ENCODE results near the gene ITM2C.

Gene ITM2C

DNA sequence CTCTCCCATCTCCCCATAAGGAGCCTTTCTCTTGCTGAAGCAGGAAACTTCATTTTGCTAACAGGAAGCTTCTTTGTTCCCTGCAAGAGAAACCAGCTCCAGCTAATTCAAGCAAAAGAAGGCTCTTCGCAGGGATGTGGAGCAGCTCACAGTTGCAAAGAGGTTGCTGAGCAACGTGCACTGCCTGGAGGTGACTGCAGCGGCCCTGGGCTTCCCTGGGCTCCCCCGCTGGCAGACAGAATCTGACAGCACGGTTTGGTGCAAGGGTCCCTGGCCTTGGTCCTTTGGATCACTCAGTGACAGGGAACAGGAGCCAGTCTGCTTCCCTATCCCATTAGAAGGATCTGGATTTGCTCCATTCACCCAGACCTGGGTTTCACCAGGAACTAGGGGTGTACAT lies 34.5 kb downstream of the ITM2C start:
- H3F3A ChIP-seq (ENCODE audit: insufficient read depth, low read length), result no peaks in the 10 kb centered on the region
- H3K79me2 ChIP-seq (ENCODE audit: insufficient read depth, low read length), result no peaks in the 10 kb centered on the region
- no peak overlapping the region for H3K27ac ChIP-seq (ENCODE audit: low read depth, low read length, poor library complexity, severe bottlenecking)
- peaks cover 13% of the 10 kb centered on the region for H3K4me1 ChIP-seq (ENCODE audit: insufficient read depth, low read length, severe bottlenecking)
- no peak for TF ChIP-seq EZH2 (IDR thresholded peaks at IDR 0.05; ENCODE audit: borderline replicate concordance, low read length)
- TF ChIP-seq, protein P1, sequence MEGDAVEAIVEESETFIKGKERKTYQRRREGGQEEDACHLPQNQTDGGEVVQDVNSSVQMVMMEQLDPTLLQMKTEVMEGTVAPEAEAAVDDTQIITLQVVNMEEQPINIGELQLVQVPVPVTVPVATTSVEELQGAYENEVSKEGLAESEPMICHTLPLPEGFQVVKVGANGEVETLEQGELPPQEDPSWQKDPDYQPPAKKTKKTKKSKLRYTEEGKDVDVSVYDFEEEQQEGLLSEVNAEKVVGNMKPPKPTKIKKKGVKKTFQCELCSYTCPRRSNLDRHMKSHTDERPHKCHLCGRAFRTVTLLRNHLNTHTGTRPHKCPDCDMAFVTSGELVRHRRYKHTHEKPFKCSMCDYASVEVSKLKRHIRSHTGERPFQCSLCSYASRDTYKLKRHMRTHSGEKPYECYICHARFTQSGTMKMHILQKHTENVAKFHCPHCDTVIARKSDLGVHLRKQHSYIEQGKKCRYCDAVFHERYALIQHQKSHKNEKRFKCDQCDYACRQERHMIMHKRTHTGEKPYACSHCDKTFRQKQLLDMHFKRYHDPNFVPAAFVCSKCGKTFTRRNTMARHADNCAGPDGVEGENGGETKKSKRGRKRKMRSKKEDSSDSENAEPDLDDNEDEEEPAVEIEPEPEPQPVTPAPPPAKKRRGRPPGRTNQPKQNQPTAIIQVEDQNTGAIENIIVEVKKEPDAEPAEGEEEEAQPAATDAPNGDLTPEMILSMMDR (IDR thresholded peaks at IDR 0.05; ENCODE audit: low read length), result no peak
- no peak overlapping the region for H3K9ac ChIP-seq (ENCODE audit: low read length)
- no peak overlapping the region for H2AFZ ChIP-seq (ENCODE audit: low read length)
- no peak overlapping the region for H3K4me2 ChIP-seq (ENCODE audit: low read length)
- no peak overlapping the region for H3K4me3 ChIP-seq (ENCODE audit: low read depth, low read length, poor library complexity, severe bottlenecking)
- H3K36me3 ChIP-seq (ENCODE audit: insufficient read depth, low read length), result no peaks in the 10 kb centered on the region
- H3K27me3 ChIP-seq (ENCODE audit: insufficient read depth, low read length), result peaks cover 10% of the 10 kb centered on the region; the same call in 1 of the 2 replicates
- H3K9me3 ChIP-seq (ENCODE audit: low read length), result no peaks in the 10 kb centered on the region
- no peaks in the 10 kb centered on the region for H4K20me1 ChIP-seq (ENCODE audit: insufficient read depth, low read length)
- no peaks in the 10 kb centered on the region for H3K9me2 ChIP-seq (ENCODE audit: low read depth, low read length)

DNA sequence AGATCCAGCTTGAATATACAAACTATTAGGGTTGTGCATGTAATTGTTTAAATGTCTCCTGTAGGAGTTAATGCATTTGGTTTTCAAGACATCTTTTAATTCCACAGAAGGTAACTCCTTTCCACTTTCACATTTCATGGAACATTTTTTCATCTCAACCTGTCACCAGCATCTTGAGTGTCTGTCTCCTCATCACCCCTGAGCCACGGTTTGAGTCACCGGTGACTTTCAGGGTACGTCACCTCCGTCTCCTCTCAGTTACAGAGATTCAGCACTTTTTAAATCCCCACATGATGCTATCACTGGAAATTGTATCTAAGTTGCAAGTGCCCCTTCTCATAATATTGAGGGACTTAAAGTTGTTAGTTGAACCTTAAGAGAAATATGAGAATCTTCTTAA lies 35.0 kb downstream of the ITM2C start:
- H2AFZ ChIP-seq (ENCODE audit: low read length), result no peak overlapping the region
- H3F3A ChIP-seq (ENCODE audit: insufficient read depth, low read length), result no peaks in the 10 kb centered on the region
- H3K4me3 ChIP-seq (ENCODE audit: low read depth, low read length, poor library complexity, severe bottlenecking), result no peak overlapping the region
- H3K9ac ChIP-seq (ENCODE audit: low read length), result no peak overlapping the region
- peaks cover 10% of the 10 kb centered on the region; the same call in 1 of the 2 replicates for H3K27me3 ChIP-seq (ENCODE audit: insufficient read depth, low read length)
- H3K4me1 ChIP-seq (ENCODE audit: insufficient read depth, low read length, severe bottlenecking), result peaks cover 10% of the 10 kb centered on the region
- no peaks in the 10 kb centered on the region for H3K9me3 ChIP-seq (ENCODE audit: low read length)
- no peak overlapping the region for H3K27ac ChIP-seq (ENCODE audit: low read depth, low read length, poor library complexity, severe bottlenecking)
- no peaks in the 10 kb centered on the region for H3K79me2 ChIP-seq (ENCODE audit: insufficient read depth, low read length)
- no peaks in the 10 kb centered on the region for H3K36me3 ChIP-seq (ENCODE audit: insufficient read depth, low read length)
- H3K4me2 ChIP-seq (ENCODE audit: low read length), result no peak overlapping the region
- TF ChIP-seq, protein P1 (IDR thresholded peaks at IDR 0.05; ENCODE audit: low read length), result no peak
- no peak for TF ChIP-seq EZH2 (IDR thresholded peaks at IDR 0.05; ENCODE audit: borderline replicate concordance, low read length)
- H4K20me1 ChIP-seq (ENCODE audit: insufficient read depth, low read length), result no peaks in the 10 kb centered on the region
- H3K9me2 ChIP-seq (ENCODE audit: low read depth, low read length), result no peaks in the 10 kb centered on the region

DNA sequence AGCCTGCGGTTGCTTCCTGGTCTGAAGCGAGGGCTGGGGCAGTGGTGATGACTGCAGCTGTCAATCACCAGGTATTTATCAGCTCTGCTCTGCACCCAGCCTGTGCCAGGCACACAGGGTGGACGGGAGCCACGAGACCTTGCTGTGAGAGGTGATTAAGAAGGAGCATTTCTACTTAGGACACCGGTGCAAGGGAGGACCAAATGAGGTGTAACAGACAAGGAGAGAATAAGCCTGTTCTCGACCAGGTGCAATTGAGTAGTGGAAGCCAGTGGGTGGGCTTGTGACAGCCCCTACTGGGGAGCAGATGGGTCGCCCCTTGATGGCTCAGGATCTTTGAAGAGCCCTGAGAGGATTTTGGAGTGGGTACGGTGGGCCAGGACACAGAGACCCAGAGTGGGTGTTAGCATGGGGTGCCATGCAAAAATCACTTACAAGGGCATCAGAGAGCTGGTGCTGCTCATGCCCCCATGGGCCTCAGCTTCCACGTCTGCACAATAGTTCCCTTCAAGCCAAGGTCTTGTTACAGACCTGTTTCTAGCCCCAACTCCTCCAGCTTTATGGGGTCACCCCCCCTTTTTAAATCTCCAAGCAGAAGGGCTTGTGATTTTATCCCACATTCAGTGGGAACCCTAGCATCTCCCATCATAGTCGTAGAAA lies 35.7 kb downstream of the ITM2C start:
- Histone ChIP-seq H3K9ac (ENCODE audit: low read length) (no peak overlapping the region), H3K4me2 (ENCODE audit: low read length) (no peak overlapping the region), H2AFZ (ENCODE audit: low read length) (no peak overlapping the region), H4K20me1 (ENCODE audit: insufficient read depth, low read length) (no peaks in the 10 kb centered on the region), H3F3A (ENCODE audit: insufficient read depth, low read length) (no peaks in the 10 kb centered on the region), H3K36me3 (ENCODE audit: insufficient read depth, low read length) (no peaks in the 10 kb centered on the region), H3K27me3 (ENCODE audit: insufficient read depth, low read length) (peaks cover 10% of the 10 kb centered on the region; the same call in 1 of the 2 replicates), H3K9me2 (ENCODE audit: low read depth, low read length) (no peaks in the 10 kb centered on the region), H3K9me3 (ENCODE audit: low read length) (no peaks in the 10 kb centered on the region), H3K4me3 (ENCODE audit: low read depth, low read length, poor library complexity, severe bottlenecking) (no peak overlapping the region), H3K27ac (ENCODE audit: low read depth, low read length, poor library complexity, severe bottlenecking) (no peak overlapping the region), H3K79me2 (ENCODE audit: insufficient read depth, low read length) (no peaks in the 10 kb centered on the region), H3K4me1 (ENCODE audit: insufficient read depth, low read length, severe bottlenecking) (peaks cover 10% of the 10 kb centered on the region)
- no peak for TF ChIP-seq EZH2 (IDR thresholded peaks at IDR 0.05; ENCODE audit: borderline replicate concordance, low read length)
- TF ChIP-seq, protein P1 (IDR thresholded peaks at IDR 0.05; ENCODE audit: low read length), result no peak

Data from OCI-LY1 (cell line).